K562 (cell line): Measurements from ENCODE around the gene MAPKAPK3. TPM values are rescaled to one million over a fixed set of nuclear protein-coding genes. Genes with fewer than 3 reads are reported as not detected.
A peak's percentile ranks its signal among the peaks of the same experiment; 100 is the strongest.

Experiments used
- ATAC-seq: fragments of 200-7000 bp; cut with Tn5 transposase; 3 replicates; pipeline ENCODE4 v1.9.1; 2020; ENCODE audit warnings: moderate library complexity
- BruUV-seq: library from RNA; stranded (reverse); fragments of 400-500 nt; replicated peaks from 2 replicates; lab custom pipeline; 2021; lab: Mats Ljungman, UMichigan
- CTCF ChIA-PET: fragments of 300-600 bp; formaldehyde crosslinking; extraction: SDS; loops from one replicate; lab custom pipeline; 2021; ENCODE audit warnings: low intra/inter-chr PET ratio; lab: Yijun Ruan, JAX
- POLR2A ChIA-PET: fragments of 300-600, 350-650 bp; sonication (Branson Sonifier 250); formaldehyde crosslinking; extraction: SDS; loops from one replicate; lab custom pipeline; 2021; ENCODE audit warnings: antibody characterized with exemption, inconsistent platforms; lab: Yijun Ruan, JAX
- DNase-seq, 4 experiments: peaks; one replicate each; pipeline versions ENCODE4 v3.0.0 to v3.0.0-alpha.2; 2011 to 2018; ENCODE audit warnings: low spot score in 3 of 4, mixed read lengths in 3 of 4; ENCODE audit errors: extremely low read depth in 1 of 4
- FAIRE-seq: peaks from 2 replicates; lab custom pipeline; 2011; peaks lifted over from hg19 to GRCh38; lab: Jason Lieb, UNC
- H2AFZ ChIP-seq: 2 replicates; pipeline ENCODE4 v1.6.0; 2011; ENCODE audit warnings: low read depth, low read length, control low read depth, inconsistent platforms
- H3K27ac ChIP-seq: fragments of 200-600 bp; 3 replicates; pipeline ENCODE4 v1.8.0; 2011; ENCODE audit warnings: low read depth, mild to moderate bottlenecking, control low read depth, inconsistent platforms, low read length, moderate library complexity, mixed read lengths; ENCODE audit errors: extremely low read depth
- H3K27me3 ChIP-seq, 2 experiments: fragments of 300-600 bp in 1 of 2; 2 replicates in 1 of 2; 3 replicates in 1 of 2; pipeline versions ENCODE4 v1.6.0 to v1.8.0; 2011; ENCODE audit warnings: inconsistent platforms in 2 of 2, low read length in 2 of 2, mild to moderate bottlenecking in 1 of 2, mixed read lengths in 1 of 2, moderate library complexity in 1 of 2; ENCODE audit not compliant: control insufficient read depth in 2 of 2, insufficient read depth in 2 of 2
- H3K36me3 ChIP-seq: fragments of 300-600 bp; 3 replicates; pipeline ENCODE4 v1.8.0; 2011; ENCODE audit warnings: mild to moderate bottlenecking, low read length, inconsistent platforms; ENCODE audit not compliant: control insufficient read depth, insufficient read depth
- H3K4me1 ChIP-seq, 2 experiments: fragments of 200-600 bp in 1 of 2; replicated peaks in 1 of 2; 2 replicates in 1 of 2; 3 replicates in 1 of 2; pipeline versions ENCODE4 v1.5.1 to v1.8.0; 2011; ENCODE audit warnings: inconsistent platforms in 2 of 2, low read length in 2 of 2, mild to moderate bottlenecking in 1 of 2, mixed read lengths in 1 of 2, moderate library complexity in 1 of 2; ENCODE audit not compliant: control insufficient read depth in 2 of 2, insufficient read depth in 2 of 2
- H3K4me2 ChIP-seq: 2 replicates; pipeline ENCODE4 v1.6.1; 2011; ENCODE audit warnings: low read length, control low read depth, inconsistent platforms, mixed read lengths; ENCODE audit not compliant: insufficient read depth
- H3K4me3 ChIP-seq: fragments of 200-600 bp; sonication (generic), shearing (Covaris generic); 2 replicates; pipeline ENCODE4 v1.5.1; 2016; ENCODE audit warnings: control low read depth, inconsistent platforms
- H3K79me2 ChIP-seq: fragments of 200-600 bp; 3 replicates; pipeline ENCODE4 v1.8.0; 2011; ENCODE audit warnings: low read length, inconsistent platforms; ENCODE audit not compliant: control insufficient read depth, insufficient read depth
- H3K9ac ChIP-seq, 2 experiments: 2 replicates each; pipeline versions ENCODE4 v1.6.0 to v1.6.1; 2011; ENCODE audit warnings: low read depth in 2 of 2, low read length in 2 of 2, control low read depth in 1 of 2, inconsistent platforms in 1 of 2, mild to moderate bottlenecking in 1 of 2, mixed read lengths in 1 of 2; ENCODE audit not compliant: insufficient read depth in 1 of 2
- H3K9me1 ChIP-seq: one replicate; pipeline ENCODE4 v1.6.0; 2011; ENCODE audit warnings: inconsistent platforms, mild to moderate bottlenecking, low read length, moderate library complexity; ENCODE audit not compliant: control insufficient read depth, insufficient read depth
- H3K9me3 ChIP-seq: replicated peaks from 2 replicates; pipeline ENCODE4 v1.5.1; 2011; ENCODE audit warnings: low read depth, low read length, inconsistent platforms; ENCODE audit not compliant: control insufficient read depth, insufficient read depth
- H4K20me1 ChIP-seq: replicated peaks from 2 replicates; pipeline ENCODE4 v1.6.1; 2011; ENCODE audit warnings: low read length, inconsistent platforms, mixed read lengths; ENCODE audit not compliant: control insufficient read depth, insufficient read depth
- HDAC6 ChIP-seq: IDR thresholded peaks from 2 replicates; pipeline ENCODE4 v1.6.1; 2012; ENCODE audit warnings: low read depth, mild to moderate bottlenecking, control low read depth, inconsistent platforms, low read length, moderate library complexity
- HDGF ChIP-seq: fragments of 450-650 bp; IDR thresholded peaks from 2 replicates; pipeline ENCODE4 v1.6.1; 2016
- KDM2B ChIP-seq: fragments of 250-450 bp; sonication (Bioruptor Pico); IDR thresholded peaks from 2 replicates; pipeline ENCODE4 v1.8.0; 2021; ENCODE audit warnings: mild to moderate bottlenecking, moderate library complexity
- NELFE ChIP-seq: IDR thresholded peaks from 2 replicates; pipeline ENCODE4 v1.6.1; 2011; ENCODE audit warnings: mild to moderate bottlenecking; ENCODE audit not compliant: insufficient read depth, insufficient read length
- POLR2AphosphoS5 ChIP-seq: IDR thresholded peaks from 2 replicates; pipeline ENCODE4 v1.6.1; 2011; ENCODE audit warnings: mild to moderate bottlenecking, low read depth, low read length, moderate library complexity; ENCODE audit not compliant: control insufficient read depth, insufficient read depth
- RBM14 ChIP-seq: fragments of 200-400 bp; formaldehyde crosslinking; IDR thresholded peaks from 2 replicates; pipeline ENCODE4 v1.6.1; 2018; ENCODE audit warnings: low read depth, mild to moderate bottlenecking, low read length, moderate library complexity, borderline replicate concordance; ENCODE audit not compliant: insufficient read depth
- RCOR1 ChIP-seq, 2 experiments: IDR thresholded peaks; 2 replicates each; pipeline ENCODE4 v1.6.1; 2012; ENCODE audit warnings: low read depth in 2 of 2, low read length in 2 of 2, borderline replicate concordance in 1 of 2, improper control_type of control experiment in 1 of 2
- STAT5A ChIP-seq: IDR thresholded peaks from 2 replicates; pipeline ENCODE4 v1.6.1; 2012; ENCODE audit warnings: low read length, inconsistent platforms, borderline replicate concordance
- ZNF124 ChIP-seq: sonication (generic); formaldehyde crosslinking; IDR thresholded peaks from 2 replicates; pipeline ENCODE4 v1.8.1; 2022; ENCODE audit warnings: missing genetic modification reagents
- ZNF232 ChIP-seq: sonication (generic); formaldehyde crosslinking; IDR thresholded peaks from 2 replicates; pipeline ENCODE4 v1.8.0; 2022; ENCODE audit warnings: mild to moderate bottlenecking, missing genetic modification reagents
- WGBS: fragments of 100-300 bp; shearing (Covaris generic); methylation state at CpG from one replicate; pipeline ENCODE4 v1.1.6; 2016; ENCODE audit warnings: low coverage, mixed read lengths; ENCODE audit not compliant: insufficient coverage; ENCODE audit errors: missing lambda C conversion rate; 5-methylcytosine and 5-hydroxymethylcytosine counted together
- in situ Hi-C: fragments of 300-500 bp; cut with MboI; formaldehyde crosslinking; loops from 4 replicates; pipeline ENCODE4 v1.15.0; 2018; ENCODE audit warnings: inconsistent platforms, mixed read lengths
- intact Hi-C: fragments of 100-400 bp; cut with micrococcal nuclease; formaldehyde crosslinking; loops from 2 replicates; pipeline ENCODE4 v1.14.2; 2022
- polyA plus RNA-seq, 8 experiments: library from polyadenylated mRNA; depleted of rRNA in 4 of 8; stranded (reverse) in 5 of 8; unstranded in 3 of 8; fragments of >200 nt; fragmentation: Nextera tagmentation in 2 of 8; fragmentation: Illumina TruSeq in 1 of 8; extraction: Ambion mirVana in 2 of 8; extraction: Trizol in 1 of 8; gene quantifications; 2 replicates each; pipeline versions ENCODE4 v1.2.1 to v1.2.3, GENCODE V29; 2011 to 2014; ENCODE audit warnings: inconsistent platforms in 1 of 8, missing spikeins in 1 of 8
- total RNA-seq, 7 experiments: library from RNA; depleted of rRNA in 6 of 7; stranded (reverse); fragments of >200 nt in 6 of 7; fragmentation: Illumina TruSeq in 2 of 7; extraction: Trizol in 2 of 7; gene quantifications; 2 replicates each; pipeline versions ENCODE4 v1.2.1 to v1.2.3, GENCODE V29; 2011 to 2021; ENCODE audit warnings: low replicate concordance in 1 of 7
- TF ChIP-seq, protein P1 (sequence below), 2 experiments: fragments of 450-650 bp; formaldehyde crosslinking in 1 of 2; IDR thresholded peaks; 2 replicates each; pipeline versions ENCODE4 v1.4.0 to v1.6.1; 2014 to 2020; ENCODE audit warnings: mild to moderate bottlenecking in 2 of 2, borderline replicate concordance in 1 of 2, low read depth in 1 of 2

MAPKAPK3 gene
- total and polyA plus RNA-seq, 9 of the 15 experiments (the other 6 are each of a cell fraction or from before 2014, with no cell fraction given), result 8.0 to 56.4 (median 41.2) TPM

DNA sequence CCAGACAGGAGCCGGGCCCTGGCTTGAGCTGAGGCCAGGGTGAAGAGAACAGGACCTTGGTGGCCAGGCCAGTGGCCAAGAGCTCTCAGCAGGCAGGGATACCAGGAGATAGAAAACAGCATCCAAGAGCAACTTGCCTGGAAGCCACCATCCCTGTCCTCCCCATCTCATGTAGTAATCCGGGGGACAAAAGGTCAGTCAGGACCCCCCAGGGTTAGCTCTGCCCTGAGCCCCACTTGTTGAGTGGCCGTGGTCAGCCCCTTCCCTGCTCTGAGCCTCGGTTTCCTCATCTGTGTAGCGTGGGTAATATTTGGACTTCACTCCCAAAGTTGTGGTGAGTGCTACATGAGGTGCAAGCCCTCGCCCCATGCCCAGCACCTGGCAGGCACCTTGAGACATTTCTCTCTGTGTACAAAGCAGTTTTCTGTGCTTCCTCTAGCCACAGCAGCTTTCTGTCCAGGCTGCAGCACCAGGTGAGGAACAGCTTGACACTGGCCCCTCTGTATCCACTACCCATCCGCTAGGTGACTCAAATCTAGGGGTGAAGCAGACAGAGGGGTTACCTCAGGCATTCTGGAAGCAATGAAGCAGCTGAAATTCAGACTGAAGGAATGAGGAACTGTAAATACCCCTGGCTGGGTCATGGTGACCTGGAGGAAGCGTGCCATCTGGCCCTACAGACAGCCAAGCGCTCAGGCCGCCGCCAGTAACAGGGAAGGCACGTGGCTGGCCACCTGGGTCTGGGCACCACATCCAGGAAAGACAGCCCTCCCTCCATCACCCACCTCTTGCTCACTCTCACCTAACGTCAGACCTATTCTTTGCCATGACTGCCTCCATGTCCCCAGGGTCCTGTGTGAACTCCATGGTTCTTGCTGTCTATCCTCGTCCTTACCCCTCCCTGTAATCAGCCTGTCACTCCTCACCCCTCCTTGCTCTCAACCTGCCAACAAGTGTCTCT, 12.0 kb upstream of the MAPKAPK3 start:
- ChIA-PET POLR2A (interaction anchor here (0.7 to 4.8 kb wide), 6 partner anchors 12 to 38 kb away, joined by 3 to 22 read pairs (median 6); partner anchors contain the start of gene HEMK1), CTCF (no interaction called here)
- peaks cover 3% of the 10 kb centered on the region for H3K9me1 ChIP-seq
- intact Hi-C loops, result no loop called here
- no peak overlapping the region for H2AFZ ChIP-seq
- no peak for DNase-seq
- ATAC-seq, result no peak
- peaks cover 62 to 66% of the 10 kb centered on the region in 2 experiments for H3K4me1 ChIP-seq
- peak overlapping the region; percentile 77 to 87 for H3K9ac ChIP-seq
- in situ Hi-C loops, result no loop called here
- no peaks in the 10 kb centered on the region for H3K9me3 ChIP-seq
- no peak for FAIRE-seq
- no peak overlapping the region for H3K4me3 ChIP-seq
- peak overlapping the region; percentile 95 for H3K4me2 ChIP-seq
- WGBS, result 81% methylated on average over 13 of the region's 14 CpGs
- peak overlapping the region; percentile 96 for H3K27ac ChIP-seq
- peaks cover 65% of the 10 kb centered on the region for H3K36me3 ChIP-seq
- peaks cover 30% of the 10 kb centered on the region for H4K20me1 ChIP-seq
- H3K79me2 ChIP-seq, result peaks cover 72% of the 10 kb centered on the region
- BruUV-seq, result no TSS peak
- no peaks in the 10 kb centered on the region for H3K27me3 ChIP-seq
- TF ChIP-seq RCOR1 (IDR thresholded peaks at IDR 0.05; ENCODE audit: borderline replicate concordance in 1 of 2, low read depth in 2 of 2, low read length in 2 of 2) (no peak), KDM2B (CRISPR knock-in tag) (no peak), HDAC6 (no peak), STAT5A (no peak), RBM14 (no peak), NELFE (no peak), POLR2AphosphoS5 (no peak; the same call in 1 of the 2 replicates), ZNF232 (CRISPR knock-in tag) (no peak), ZNF124 (no peak), HDGF (no peak)
- TF ChIP-seq, protein P1, sequence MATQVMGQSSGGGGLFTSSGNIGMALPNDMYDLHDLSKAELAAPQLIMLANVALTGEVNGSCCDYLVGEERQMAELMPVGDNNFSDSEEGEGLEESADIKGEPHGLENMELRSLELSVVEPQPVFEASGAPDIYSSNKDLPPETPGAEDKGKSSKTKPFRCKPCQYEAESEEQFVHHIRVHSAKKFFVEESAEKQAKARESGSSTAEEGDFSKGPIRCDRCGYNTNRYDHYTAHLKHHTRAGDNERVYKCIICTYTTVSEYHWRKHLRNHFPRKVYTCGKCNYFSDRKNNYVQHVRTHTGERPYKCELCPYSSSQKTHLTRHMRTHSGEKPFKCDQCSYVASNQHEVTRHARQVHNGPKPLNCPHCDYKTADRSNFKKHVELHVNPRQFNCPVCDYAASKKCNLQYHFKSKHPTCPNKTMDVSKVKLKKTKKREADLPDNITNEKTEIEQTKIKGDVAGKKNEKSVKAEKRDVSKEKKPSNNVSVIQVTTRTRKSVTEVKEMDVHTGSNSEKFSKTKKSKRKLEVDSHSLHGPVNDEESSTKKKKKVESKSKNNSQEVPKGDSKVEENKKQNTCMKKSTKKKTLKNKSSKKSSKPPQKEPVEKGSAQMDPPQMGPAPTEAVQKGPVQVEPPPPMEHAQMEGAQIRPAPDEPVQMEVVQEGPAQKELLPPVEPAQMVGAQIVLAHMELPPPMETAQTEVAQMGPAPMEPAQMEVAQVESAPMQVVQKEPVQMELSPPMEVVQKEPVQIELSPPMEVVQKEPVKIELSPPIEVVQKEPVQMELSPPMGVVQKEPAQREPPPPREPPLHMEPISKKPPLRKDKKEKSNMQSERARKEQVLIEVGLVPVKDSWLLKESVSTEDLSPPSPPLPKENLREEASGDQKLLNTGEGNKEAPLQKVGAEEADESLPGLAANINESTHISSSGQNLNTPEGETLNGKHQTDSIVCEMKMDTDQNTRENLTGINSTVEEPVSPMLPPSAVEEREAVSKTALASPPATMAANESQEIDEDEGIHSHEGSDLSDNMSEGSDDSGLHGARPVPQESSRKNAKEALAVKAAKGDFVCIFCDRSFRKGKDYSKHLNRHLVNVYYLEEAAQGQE (IDR thresholded peaks at IDR 0.05; ENCODE audit: borderline replicate concordance), result no peak
- TF ChIP-seq, protein P1 (CRISPR knock-in tag; IDR thresholded peaks at IDR 0.05; ENCODE audit: low read depth), result 0 out of 2 replicates have a peak, but pooled peaks have one; percentile 43
